Amniotic epithelial cell (primary cell): Measurements from ENCODE around the gene C12orf57.

Source experiments
- DNase-seq: peaks from one replicate; pipeline ENCODE4 v3.0.0-alpha.2; 2010; ENCODE audit warnings: low read depth

Gene C12orf57

GRCh38 chr12:6937481-6938352, 6.1 kb upstream of the C12orf57 start:
- DNase-seq: peak; percentile 89

- no peak for DNase-seq
These were observed 5.2 kb upstream of the C12orf57 start for GRCh38 chr12:6938353-6939190.

GRCh38 chr12:6939191-6939540, 4.7 kb upstream of the C12orf57 start:
- no peak for DNase-seq

DNA sequence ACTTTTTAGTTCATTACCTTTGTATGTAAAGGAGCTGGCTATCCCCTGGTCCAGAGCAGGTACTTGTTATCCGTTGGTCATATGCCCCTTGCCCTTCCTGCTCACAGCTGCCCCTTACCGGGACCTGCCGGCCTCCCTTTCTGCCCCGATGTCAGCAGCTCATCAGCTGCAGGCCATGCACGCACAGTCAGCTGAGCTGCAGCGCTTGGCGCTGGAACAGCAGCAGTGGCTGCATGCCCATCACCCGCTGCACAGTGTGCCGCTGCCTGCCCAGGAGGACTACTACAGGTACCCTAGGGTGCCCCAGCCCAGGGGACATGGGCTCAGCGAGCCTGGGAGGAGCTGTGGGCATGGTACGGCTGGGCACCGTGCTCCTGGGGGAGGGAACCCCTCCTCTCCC, 2.6 kb upstream of the C12orf57 start:
- no peak for DNase-seq

- no peak for DNase-seq
These were observed 2.0 kb upstream of the C12orf57 start for GRCh38 chr12:6941782-6942181.

GRCh38 chr12:6942331-6942665, 1.5 kb upstream of the C12orf57 start:
- no peak for DNase-seq

DNA sequence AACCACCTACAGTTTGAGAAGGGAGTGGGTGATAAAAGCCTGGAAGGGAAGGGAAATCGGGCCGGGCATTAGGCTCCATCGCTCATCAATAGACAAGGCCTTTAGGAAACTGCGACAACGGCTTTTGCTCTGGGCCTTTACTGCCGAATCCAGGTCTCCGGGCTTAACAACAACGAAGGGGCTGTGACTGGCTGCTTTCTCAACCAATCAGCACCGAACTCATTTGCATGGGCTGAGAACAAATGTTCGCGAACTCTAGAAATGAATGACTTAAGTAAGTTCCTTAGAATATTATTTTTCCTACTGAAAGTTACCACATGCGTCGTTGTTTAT, 467 bp upstream of the C12orf57 start:
- peak; percentile 94 for DNase-seq

DNA sequence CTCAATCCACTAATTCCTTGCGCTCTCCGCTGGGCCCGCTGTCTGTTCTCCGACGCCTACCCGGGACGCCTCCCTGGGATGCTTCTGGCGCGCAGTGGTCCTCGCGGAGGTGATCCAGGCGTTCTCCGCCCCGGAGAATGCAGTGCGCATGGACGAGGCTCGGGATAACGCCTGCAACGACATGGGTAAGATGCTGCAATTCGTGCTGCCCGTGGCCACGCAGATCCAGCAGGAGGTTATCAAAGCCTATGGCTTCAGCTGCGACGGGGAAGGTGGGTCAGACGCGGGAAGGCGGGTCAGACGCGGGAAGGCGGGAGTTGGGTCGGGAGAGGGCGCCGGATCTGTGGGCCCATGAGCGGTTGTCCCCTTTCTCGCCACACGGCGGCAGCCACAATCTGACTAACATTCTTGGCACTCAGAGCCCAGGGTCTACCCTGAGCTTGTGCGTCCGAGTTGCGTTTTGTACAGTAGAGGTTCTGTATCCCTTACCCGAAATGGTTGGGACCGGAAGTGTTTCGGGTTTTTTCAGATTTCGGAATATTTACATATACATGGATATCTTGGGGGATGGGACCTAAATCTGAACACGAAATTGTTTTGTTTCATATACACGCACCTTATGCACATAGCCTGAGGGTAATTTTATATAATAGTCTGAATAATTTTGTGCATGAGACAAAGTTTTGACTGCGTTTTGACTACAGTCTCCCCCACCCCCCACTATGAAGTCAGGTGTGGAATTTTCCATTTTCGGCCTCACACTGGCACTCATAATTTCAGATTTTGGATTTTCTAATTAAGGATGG, 762 bp downstream of the C12orf57 start:
- peak; percentile 86 for DNase-seq

DNA sequence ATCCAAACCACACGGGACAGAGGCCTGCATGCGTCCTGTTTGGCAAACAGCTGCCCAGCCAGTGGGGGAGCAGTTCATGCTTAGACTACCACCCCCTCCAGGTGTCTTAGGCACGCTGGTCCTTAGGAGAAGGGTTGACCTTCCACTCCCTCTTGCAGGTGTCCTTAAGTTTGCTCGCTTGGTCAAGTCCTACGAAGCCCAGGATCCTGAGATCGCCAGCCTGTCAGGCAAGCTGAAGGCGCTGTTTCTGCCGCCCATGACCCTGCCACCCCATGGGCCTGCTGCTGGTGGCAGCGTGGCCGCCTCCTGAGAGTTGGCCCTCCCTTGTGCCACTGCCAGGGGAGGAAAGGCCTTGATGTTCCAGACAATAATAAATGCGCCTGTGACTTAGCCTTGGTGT, 1.8 kb downstream of the C12orf57 start:
- DNase-seq: no peak

- peak; percentile 41 for DNase-seq
These were observed 2.5 kb downstream of the C12orf57 start for GRCh38 chr12:6946033-6946919.

DNA sequence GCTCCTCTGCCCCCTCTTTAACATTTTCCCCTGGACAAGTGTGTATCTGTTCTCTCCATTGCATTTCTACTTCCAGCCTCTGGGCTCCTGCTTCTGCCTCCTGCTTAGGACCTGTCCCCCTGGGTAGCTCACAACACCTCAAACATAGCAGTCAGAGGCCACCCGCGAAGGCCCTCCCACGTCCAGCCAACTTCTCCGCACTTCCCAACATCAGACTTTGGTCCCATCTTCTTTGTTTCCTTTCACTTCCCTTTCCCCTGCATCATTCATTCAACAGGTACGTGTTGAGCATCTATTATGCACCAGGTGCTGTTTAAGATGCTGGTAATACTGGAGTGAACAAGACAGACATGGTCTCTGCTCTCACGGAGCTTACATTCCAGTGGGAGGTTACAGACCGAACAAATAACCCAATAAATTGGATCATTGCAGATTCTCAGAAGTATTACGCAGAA, 3.1 kb downstream of the C12orf57 start:
- DNase-seq: no peak

GRCh38 chr12:6947615-6948014, 3.8 kb downstream of the C12orf57 start:
- no peak for DNase-seq

- no peak for DNase-seq
These were observed 5.2 kb downstream of the C12orf57 start for GRCh38 chr12:6948873-6949594.

DNA sequence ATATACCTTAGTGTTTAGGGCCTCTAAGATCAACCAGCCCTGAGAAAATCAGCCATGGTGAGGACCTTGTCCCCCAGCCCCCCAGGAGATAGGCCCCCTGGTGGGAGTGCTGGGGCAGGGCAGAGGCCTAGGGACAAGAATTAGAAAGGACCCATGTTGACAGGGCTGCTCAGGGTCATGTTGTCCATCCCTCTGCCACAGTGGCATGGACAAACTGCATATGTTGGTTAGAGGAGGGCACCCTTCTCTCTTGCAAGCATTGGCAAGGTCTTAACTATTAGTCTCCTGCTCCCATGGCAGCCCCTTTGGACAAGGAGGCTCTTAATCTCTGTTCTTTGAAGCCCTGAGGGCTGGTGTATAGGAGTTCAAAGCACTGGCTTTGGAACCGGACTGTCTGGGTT, 6.6 kb downstream of the C12orf57 start:
- no peak for DNase-seq

- DNase-seq: no peak
These were observed 7.2 kb downstream of the C12orf57 start, which contains the start of gene PTPN6 for GRCh38 chr12:6950811-6951540. TSS of gene PTPN6 (plus strand) at chr12:6951356. CDS start at chr12:6951513, 157 bp downstream.

DNA sequence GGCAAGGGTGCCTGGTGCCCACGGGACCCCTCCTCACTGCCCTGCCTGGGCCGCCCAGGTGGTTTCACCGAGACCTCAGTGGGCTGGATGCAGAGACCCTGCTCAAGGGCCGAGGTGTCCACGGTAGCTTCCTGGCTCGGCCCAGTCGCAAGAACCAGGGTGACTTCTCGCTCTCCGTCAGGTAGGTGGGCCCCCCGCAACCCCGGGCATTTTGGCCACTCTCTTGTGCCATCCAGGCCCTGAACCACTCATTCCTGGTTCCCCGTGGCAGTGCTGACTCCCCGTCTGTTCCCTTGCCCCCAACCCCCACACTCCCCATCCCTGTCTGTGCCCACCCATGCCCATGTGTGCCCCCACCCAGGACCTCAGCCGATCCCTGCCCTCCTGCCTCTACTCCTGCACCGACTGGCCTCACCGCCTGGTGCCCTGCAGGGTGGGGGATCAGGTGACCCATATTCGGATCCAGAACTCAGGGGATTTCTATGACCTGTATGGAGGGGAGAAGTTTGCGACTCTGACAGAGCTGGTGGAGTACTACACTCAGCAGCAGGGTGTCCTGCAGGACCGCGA, 7.8 kb downstream of the C12orf57 start:
- no peak for DNase-seq

DNA sequence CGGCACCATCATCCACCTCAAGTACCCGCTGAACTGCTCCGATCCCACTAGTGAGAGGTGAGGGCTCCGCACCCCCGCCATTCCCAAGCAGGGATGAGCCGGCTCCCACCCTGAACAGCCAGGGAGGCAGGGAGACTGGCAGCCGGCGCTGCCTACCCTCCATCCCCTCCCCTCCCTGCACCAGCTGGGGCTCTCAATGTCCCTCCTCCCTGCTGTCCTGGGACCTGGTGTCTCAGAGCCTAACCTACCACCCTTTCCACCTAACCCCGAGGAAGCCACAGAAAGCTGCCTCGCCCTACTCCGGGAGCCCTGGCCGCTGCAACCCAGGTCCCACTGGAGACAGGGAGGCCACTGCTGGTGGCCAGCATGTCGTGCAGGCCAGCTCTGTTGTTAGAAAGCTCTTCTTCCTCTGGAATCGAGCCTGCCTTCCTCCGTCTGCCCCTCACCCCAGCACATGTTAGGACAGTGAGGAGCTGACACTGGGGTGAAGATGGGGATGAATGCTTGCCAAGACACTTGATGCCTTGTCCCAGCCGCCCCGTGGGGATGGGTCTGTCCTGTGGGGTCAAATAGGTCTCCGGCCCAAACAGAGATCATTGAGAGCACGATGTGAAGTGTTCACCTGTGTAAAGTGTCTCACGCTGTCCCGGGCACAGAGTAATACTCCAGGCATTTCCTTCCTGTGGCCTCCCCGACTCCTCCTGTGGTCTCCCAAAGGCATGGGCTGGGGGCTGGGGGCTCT, 8.5 kb downstream of the C12orf57 start:
- DNase-seq: no peak

DNA sequence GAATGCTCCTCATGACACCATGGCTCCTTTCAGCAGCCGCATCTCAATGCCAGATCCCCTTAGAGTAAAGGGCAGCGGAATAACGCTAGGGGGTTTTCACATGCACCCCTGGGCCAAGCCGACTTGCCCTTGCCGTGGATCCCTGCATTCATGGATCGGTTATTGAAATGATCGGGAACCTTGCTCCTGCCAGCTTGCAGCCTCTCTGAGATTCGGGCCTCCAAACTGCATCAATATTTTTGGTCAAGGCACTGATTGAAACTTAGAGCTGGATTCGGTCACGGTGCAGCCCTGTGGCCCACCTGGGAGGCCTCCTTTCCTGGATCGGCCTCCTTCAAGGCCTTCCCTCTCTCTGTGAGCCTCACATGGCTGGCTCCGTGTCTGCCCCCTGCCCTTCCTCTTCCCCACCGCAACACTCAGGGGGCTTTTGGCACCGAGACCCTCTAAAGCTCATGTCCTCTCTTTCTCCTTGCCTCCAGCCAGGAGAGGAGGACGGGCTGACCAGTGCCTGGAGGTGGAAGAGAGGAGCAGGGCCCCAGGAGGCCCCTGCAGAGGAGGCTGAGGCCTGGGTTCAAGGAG, 9.1 kb downstream of the C12orf57 start:
- no peak for DNase-seq
